H1 (cell line): ENCODE data around the gene GDPD3.

Experiments
- CEBPB ChIP-seq: IDR thresholded peaks from 2 replicates; pipeline ENCODE4 v1.6.1; 2012; ENCODE audit warnings: low read depth, low read length
- CHD7 ChIP-seq: fragments of 300-600 bp; sonication (generic); IDR thresholded peaks from 2 replicates; pipeline ENCODE4 v1.7.1; 2012; ENCODE audit warnings: low read length, moderate library complexity, mild to moderate bottlenecking, inconsistent platforms; ENCODE audit not compliant: insufficient replicate concordance
- CTCF ChIP-seq, 3 experiments: IDR thresholded peaks; 1 replicate in 2 of 3; 2 replicates in 1 of 3; pipeline versions ENCODE4 v1.5.1 to v1.6.1; 2011; ENCODE audit warnings: low read length in 3 of 3, mild to moderate bottlenecking in 3 of 3, inconsistent platforms in 2 of 3, low read depth in 1 of 3, moderate library complexity in 1 of 3; ENCODE audit not compliant: insufficient read depth in 1 of 3; ENCODE audit errors: control extremely low read depth in 1 of 3
- EP300 ChIP-seq, 2 experiments: IDR thresholded peaks; 1 replicate in 1 of 2; 2 replicates in 1 of 2; pipeline ENCODE4 v1.6.1; 2011 to 2012; ENCODE audit warnings: low read depth in 2 of 2, low read length in 2 of 2, mild to moderate bottlenecking in 2 of 2, borderline replicate concordance in 1 of 2, inconsistent platforms in 1 of 2, moderate library complexity in 1 of 2
- POLR2AphosphoS5 ChIP-seq: IDR thresholded peaks from 2 replicates; pipeline ENCODE4 v1.6.1; 2011; ENCODE audit warnings: low read depth, low read length
- RFX5 ChIP-seq: IDR thresholded peaks from 2 replicates; pipeline ENCODE4 v1.6.1; 2011; ENCODE audit warnings: low read depth, low read length, improper control_type of control experiment, borderline replicate concordance

- no peak for TF ChIP-seq RFX5
- TF ChIP-seq EP300 (IDR thresholded peaks at IDR 0.05; ENCODE audit: borderline replicate concordance in 1 of 2, low read depth in 2 of 2, low read length in 2 of 2): no peak
- TF ChIP-seq CEBPB: no peak
- TF ChIP-seq CTCF (IDR thresholded peaks at IDR 0.05; ENCODE audit: control extremely low read depth in 1 of 3, insufficient read depth in 1 of 3, low read depth in 1 of 3, low read length in 3 of 3): no peak
- no peak for TF ChIP-seq POLR2AphosphoS5
- TF ChIP-seq CHD7: no peak
Observed at GRCh38 chr16:30119428-30119827, 6.1 kb upstream of the GDPD3 start.
